ENCODE data around the gene SLC8A1.

SLC8A1 gene

DNA sequence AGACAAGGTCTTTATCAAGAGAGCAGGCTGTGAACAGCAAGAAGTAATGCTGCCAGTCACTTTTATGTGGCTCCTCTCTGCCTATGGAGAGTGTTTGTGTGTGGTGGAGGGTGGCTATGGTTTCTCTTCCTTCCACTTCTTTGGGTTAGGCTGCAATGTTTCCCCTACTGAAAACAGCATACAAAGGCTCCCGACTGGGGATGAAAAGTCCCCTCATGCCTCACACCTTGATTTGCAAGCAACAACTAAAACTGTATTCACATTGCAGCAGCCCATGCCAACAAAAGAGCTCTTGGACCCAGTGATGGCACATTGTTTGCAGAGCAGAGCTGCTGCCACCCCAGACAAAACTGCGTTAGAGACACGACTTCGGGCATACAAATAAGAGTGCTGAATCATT, 301.6 kb downstream of the SLC8A1 start:
- DNase-seq (ENCODE audit: low spot score), result peak; percentile 50

DNA sequence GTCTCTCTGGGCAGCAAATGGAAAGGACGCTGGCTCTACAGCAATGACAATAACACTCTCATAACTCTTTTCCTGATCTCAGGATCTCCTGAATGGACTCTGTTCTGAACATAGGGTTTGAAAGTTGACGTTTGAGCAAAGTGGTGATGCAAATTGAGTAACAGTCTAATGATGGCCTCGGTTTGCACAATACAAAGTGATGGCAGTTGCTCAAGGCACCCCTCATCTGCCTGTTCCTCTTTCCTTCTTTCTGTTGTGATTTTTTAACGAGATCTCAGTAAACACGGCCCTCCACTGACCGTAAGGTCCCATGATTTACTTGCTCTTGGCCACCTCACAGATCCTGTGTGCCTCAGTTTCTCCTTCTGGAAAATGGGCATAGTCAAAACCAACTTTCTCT, 303.6 kb downstream of the SLC8A1 start:
- no peak for DNase-seq (ENCODE audit: low spot score)

DNA sequence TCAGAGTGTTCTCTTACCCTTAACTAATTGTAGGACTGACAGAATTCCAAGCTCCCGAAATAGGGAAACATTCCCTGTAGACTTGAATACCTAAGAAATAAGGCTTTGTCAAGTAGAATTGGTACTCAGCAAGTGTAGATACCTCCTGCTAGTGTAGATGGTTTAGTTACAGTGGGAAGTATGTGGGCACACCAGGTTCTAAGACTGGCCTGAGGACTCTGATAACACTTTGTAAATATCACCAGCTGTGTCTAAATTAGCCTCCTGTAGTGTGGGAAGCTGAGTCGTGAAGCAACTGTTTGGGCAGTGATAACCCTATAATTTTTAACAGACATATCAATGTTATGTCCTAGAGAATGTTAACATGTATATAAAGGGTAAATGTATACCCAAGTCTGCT, 304.5 kb downstream of the SLC8A1 start:
- DNase-seq (ENCODE audit: low spot score), result no peak

DNA sequence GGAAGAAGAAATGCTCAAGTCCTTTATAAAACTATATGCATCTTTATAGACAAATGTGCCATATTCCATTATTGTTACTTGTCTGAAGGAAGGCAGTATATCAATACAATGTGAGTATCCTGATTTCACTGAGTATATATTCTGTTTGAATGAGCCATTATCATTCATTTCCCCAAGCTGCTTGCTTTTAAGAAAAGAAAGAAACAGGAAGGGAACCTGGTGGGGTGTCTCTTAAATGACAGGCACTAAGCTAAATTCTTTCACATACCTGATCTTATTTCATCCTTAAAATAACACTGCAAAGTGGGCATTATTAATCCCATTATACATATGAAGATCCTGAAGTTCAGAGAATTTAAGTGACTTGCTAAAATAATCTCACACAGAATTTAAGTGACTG, 307.9 kb downstream of the SLC8A1 start:
- DNase-seq (ENCODE audit: low spot score), result no peak

DNA sequence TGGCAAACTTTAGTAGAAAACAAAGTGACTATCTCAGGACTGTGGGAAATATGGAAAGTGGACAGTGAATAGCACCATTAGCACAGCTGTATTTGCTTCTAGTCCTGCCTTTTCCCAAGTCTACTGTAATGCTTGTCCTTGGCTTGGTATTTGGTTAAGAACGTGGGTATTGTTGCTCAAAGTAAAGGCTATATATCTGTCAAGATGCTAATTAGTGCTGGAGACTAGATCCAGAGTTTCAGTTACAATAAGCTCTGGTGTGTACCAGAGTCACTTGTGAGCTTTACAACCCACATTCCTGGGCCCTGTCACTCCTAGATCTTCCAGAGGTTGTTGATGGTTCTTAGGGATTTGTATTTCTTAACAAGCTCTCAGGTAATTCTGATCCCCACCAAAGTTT, 313.6 kb downstream of the SLC8A1 start:
- no peak for DNase-seq (ENCODE audit: low spot score)

DNA sequence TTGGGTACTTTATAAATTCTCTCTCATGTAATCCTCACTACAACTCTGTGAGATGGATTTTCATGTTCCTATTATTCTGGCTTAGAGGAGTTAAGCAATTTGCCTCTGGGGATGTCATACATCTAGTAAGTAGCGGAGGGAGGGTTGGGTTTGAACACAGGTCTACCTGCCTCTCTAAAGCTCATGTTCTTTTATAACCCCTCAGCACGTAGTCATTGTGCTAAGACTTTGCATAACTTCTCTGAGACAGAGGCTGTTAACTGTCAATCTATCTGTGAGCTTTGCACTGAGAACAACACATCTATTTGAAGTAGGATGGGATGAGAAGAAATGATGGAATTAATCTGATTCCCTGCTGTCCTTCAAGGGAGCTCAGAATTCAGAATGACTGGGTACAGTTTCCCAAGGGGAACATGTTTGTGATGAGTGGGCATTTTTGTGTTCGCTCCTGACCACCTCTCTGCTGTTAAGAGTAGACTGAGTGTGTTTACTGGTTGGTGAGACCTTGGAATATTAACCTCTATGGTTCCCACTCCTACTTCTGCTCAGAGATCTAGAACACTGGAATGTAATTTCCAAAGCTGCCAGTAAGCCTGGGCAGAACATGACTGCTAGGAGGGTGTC, 320.7 kb downstream of the SLC8A1 start:
- no peak for DNase-seq (ENCODE audit: low spot score)

DNA sequence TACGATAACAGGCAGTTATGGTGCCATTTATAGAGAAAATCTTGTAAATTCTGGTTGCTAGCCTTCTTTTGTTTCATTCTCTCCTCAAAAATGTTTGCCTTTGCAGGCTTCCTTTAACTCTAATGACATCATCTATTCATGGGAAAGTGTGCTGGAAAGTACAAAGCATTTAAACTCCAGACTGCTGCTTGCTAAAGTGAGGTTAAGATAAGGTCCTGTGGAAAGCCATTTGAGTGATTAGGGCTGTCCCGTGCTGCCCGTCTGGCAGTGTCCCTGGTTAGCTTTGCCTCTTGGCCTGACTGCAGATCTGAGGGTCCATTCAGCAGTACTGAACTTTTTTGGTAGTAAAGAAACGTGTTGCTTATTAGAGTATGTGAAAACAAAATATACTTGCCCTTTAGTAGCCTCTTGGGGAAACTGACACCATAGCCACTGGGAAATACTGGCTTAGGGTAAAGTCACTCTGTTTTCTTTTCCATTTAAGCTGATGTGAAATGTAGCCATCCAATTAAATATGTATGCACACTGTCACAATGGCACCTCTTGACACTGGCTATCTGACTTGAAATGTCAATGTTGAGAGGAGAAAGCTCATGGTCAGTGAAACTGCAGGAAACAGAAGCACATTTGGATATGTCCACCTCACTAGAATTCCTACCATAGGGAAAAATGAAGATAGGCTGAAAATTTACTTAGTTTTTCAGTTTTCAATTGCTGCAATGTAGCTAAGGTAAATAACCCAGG, 321.5 kb downstream of the SLC8A1 start:
- DNase-seq (ENCODE audit: low spot score), result no peak

DNA sequence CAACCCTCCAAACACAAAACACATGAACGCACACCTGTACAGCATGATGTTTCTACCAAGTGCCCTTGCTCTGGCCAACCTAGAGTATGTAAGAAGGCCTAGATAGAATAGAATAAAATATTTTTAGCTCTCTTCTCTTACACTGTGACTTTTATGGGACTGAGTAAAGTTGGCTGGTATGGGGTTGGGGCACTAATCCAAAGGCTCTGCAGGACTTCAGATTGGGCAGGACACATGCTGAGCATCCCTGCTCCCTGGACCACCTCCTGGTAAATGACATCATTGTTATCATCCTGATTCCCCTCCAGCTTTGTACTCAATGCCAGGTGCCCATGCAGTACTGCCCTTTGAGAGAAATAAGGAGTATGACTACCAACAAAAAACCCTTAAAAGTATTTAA, 322.2 kb downstream of the SLC8A1 start:
- DNase-seq (ENCODE audit: low spot score), result no peak

DNA sequence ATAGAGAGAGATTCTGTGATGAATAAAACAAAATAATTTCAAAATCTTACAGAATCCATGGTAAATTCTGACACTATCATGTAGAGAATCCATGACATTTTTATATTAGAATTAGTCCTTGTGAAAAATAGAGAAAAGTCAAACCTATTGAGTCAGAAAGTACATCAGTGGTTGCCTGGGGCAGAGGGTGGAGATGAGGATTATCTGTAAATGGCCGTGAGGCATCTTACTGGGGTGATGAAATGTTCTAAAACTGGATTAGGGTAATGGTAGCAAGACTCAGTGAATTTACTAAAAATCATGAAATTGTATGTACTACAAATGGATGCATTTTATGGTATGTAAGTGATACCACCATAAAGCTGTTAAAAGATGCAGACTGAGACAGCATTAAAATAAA, 323.1 kb downstream of the SLC8A1 start:
- no peak for DNase-seq (ENCODE audit: low spot score)

DNA sequence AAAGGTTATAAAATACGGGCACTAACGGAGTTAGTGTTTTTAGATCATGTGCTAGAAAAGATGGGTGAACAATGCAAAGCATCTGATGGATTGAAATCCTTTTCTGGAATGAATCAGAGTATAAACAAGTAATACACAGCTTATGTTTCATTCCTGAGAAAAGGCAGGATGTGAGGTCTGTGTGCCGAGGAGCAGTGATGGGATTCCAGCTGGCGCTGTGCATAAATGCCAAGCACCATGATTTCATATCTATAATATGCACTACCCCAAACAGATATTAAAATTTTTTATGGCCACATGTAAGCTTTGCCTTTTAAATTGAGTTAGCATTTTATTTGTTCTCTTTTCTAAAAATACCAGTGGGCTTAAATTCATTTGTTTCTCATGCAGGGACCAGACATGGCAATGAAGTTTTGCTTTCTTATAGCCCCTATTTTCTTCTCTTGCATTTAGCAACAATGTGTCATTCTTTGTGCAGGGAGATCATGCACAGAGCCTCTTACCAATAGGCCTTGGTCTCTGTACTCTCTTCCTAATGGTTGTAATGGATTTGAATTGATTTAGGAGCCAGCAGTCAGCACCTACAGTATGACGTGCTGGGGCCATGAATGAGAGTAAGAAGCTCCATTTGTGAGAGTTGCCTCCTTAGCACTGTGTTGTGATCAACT, 323.9 kb downstream of the SLC8A1 start:
- peak; percentile 24 for DNase-seq (ENCODE audit: low spot score)

DNA sequence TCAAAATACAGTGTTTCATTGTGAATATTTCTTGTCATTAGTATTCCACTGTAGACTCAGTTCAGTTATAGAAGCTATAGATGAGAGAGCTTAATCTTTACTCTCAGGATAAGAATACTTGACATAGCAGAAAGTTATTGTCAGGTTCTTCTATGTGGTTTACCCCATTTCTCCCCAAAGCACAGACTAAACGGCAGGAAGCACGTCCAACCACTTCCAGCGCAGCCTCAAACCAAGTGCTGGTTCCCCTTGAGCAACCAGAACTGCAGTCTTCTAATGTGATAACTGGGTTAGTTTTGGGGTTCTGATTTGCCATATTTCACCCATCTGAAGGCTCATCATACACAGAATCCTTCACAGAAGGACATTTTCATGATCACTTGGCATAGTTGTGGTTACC, 324.7 kb downstream of the SLC8A1 start:
- no peak for DNase-seq (ENCODE audit: low spot score)

DNA sequence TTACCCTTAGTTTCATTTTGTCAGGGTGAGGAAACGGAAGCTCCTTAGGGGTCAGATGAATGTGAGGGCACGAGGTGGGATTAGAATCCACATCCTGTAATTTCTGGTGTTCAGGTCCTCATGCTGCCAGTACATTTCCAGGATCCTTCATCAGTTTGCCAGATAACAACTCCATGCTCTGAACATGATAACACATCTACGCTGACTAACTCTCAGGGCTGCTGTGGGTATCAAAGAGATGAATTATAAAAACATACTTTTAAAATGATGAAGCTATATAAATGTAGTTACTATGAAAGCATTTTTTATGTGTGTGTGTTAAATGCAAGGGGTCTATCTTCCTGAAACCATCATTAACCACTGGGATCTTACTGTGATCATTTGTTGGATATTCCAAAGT, 325.9 kb downstream of the SLC8A1 start:
- DNase-seq (ENCODE audit: low spot score), result no peak

DNA sequence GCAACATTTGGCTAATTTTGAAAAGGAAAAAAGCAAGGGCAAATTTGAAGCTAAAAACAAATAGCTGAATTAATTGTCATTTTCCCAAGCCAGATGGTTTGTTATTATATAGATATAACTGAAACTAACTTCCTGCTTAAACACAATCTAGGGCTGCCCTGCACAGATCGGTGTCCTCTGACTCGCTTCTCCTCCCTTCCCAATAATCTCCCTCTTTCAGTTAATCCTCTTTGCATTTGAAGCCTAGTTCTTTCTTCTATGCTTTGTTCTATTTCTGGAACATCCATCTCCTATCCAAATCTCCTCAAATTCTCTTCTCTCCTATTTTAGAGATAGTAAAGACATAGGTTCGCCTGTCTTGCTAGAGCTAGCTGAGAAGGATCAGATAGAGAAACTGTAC, 328.1 kb downstream of the SLC8A1 start:
- DNase-seq (ENCODE audit: low spot score), result no peak

DNA sequence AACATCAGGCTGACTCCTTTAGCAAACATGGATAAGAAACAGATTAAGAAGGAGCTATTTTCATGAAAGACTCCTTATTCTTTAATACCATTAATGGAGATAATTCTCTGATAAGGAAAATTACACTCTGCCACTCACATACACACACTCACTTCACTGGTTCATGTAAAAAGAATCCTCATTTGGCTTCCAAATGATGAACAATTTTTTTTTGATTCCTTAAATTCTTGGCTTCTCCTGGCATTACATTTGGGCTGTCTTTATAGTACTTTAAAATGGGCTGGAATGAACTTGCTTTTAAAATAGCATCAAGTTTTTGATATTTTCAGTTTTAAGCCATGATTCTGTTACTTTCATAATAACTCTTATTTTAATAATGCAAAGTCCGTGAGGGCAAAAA, 328.6 kb downstream of the SLC8A1 start:
- no peak for DNase-seq (ENCODE audit: low spot score)

DNA sequence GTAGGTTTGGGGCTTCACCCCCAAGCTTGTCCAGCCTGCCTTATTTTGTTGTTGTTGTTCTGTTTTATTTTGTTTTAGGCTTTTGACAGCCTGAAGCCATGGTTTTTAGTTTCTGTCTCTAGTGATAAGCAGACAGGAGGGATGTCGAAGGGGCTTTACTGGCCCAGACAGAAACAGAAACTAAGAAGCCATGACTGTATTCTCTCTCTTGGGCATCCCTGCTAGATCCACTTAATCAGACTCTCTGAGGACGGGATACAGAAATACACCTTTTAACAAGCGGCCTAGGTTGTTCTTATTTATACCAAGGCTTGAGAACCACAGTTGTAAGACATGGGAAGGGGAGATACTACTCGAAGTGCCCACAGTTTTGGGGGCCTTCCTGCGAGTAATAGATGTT, 330.9 kb downstream of the SLC8A1 start:
- no peak for DNase-seq (ENCODE audit: low spot score)

DNA sequence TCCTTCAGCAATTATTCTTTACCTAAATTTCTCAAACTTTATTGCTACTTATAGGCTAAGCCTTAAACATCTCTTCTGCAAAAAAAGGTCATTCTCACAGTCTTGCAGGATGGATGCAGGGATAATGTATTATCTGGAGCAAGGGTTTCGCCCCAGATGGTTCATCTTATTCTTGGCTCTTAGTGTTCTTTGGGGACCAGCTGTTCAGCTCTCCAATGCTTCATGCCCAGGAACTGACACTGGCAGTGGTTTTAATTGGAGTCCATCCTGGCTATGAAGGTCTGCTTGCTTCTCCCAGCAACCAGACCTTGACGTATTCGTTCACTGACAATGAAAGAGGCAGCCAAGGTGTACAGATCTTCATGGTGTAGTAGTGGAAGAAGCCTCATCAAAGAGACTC, 331.9 kb downstream of the SLC8A1 start:
- no peak for DNase-seq (ENCODE audit: low spot score)

DNA sequence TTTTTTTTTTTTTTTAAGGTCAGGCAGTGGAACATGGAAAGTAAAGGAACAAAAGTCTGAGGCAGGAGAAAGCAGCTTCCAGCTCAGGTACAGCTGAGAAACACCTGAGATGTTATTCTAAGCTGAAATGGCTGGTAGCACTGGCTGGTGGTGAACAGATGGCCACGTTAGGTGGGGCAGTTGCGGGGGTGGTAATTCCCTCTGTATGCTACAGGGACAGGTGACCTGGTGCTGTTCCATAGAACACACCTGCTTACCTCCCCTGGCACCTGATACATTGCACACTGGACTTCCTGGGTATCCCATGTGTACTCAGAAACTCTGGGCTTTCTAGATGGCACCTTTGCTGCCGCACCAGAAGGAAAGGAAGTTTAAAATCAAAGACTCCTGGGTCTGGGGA, 333.3 kb downstream of the SLC8A1 start:
- DNase-seq (ENCODE audit: low spot score), result no peak

DNA sequence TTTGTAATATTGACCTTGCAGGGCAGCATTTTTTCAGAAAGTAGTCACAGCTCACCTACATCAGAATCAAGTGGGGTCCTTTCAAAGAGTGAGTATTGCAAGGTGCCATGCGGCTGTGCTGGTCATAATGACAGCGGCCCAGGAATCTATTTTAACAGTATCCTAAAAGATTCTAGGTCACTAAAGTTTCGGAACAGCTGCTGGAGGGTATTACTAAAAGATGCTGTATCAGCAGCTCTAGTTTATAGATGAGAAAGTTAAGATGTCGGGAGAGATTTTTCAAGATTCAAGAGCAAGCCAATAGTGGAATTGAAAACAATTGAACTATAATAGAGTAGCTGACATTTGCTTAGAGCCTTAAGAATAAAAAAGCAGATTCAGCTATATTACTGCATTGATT, 336.0 kb downstream of the SLC8A1 start:
- no peak for DNase-seq (ENCODE audit: low spot score)

DNA sequence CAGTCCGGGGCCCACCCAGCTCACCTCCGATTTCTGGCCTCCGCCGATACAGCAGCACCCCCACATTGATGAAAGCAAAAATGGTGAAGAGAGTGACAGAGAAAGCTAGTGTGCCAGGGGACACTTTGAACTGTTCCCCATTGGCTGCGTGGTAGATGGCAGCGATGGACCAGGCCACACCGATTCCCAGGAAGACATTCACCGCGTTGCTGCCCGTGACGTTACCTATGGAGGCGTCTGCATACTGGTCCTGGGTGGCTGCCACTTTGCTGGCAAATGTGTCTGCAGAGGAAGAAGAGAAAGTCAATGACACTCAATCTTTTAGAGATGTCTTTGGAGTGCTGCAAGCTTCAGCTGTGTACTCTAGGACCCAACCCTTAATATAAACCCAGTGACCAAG, 336.5 kb downstream of the SLC8A1 start:
- DNase-seq (ENCODE audit: low spot score), result no peak

DNA sequence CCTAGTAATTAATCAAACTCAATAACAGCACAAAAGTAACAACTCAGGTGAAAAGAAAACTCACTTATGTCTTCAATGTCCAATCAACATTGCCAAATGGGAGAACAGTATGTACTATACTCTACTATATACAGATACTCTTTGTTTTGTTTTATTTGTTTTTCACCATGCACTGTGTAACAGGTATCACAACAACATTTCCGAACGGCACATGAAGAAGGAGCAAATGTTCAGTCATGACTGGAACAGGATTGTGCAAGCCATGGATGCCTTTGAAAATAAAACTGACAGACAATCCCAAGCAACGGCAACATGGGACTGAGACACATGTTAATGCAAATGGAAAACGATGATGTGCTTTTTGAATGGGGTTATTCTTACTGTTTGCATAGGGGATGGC, 337.9 kb downstream of the SLC8A1 start:
- DNase-seq (ENCODE audit: low spot score), result no peak

DNA sequence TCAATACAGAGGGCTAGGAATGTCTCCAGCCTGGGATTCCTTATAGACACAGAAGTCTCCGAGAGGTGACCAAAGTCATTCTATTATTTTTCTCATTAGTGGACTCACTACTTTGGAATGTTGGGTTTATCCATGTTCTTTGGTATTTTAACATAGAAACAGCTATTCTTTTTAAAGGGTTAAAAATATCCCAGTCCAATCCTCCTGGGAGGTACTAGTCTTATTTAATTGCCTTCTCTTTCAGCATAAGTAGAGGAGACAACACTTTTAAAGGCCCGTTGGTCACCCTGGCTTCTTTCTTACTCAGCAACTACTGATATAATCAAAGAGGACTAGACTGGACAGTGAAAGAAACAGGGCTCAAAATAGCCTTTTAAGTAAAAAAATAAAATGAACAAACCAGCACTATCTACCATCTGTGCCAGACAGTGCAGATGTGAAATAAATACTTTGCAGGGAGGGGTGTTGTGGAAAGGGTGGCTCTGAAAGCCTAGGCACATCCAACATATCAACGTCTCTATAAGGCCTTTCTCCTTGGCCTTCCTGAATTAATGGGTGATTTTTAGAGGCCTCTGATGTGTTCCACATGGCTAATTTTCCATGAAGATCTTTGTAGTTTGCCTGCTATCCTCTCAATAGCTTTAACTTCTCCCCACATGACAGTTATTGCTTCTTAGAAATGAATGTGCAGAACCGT, 338.5 kb downstream of the SLC8A1 start:
- DNase-seq (ENCODE audit: low spot score), result no peak

DNA sequence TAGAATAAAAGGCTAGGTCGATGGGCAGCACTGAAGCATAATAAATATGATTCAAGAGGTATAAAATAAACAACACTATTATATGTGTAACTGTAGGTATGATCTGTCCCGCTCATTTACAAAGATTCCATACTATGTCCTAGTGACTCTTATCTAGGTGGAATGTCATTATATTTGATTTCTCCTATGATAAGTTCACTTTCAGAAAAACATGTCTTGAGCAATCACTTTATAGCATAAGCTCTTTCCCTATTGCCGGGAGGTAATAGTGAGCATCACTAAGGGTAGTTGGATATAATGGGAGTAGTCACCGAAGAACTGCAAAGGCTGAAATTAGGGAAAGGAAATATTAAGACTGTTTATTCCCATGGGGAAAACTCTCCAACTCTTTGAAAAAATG, 342.5 kb downstream of the SLC8A1 start:
- no peak for DNase-seq (ENCODE audit: low spot score)

DNA sequence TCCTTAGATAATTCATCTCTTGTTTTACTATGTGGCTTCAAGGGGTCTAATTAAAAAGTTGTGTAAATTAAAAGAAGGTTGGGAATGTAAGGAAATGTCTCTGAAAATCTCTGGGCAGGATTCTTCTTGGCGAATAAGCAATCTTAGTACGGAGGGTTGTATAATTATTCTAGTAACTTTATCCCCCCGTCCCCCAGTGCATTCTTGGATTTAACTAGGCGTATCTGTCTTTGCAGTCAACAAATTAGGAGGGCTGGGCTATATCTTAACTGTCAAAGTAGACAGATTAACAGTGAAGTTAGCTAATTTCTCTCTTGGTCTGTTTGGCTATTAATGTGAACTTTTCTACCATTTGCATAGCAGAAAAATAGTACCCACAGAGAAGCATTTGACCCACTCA, 343.0 kb downstream of the SLC8A1 start:
- no peak for DNase-seq (ENCODE audit: low spot score)
